Mucosa of descending colon (tissue), 3 donors: ENCODE measurements around the gene GLI1. TPM values are rescaled to one million over a fixed set of nuclear protein-coding genes. Genes with fewer than 3 reads are reported as not detected.

Experiments
- ATAC-seq: fragments of 200-7000 bp; cut with Tn5 transposase; one replicate; pipeline ENCODE4 v1.9.1; 2020; ENCODE audit warnings: mild to moderate bottlenecking, moderate library complexity
- DNase-seq, 3 donors: peaks; one replicate each; pipeline ENCODE4 v3.0.0-alpha.2; 2020
- H3K36me3 ChIP-seq: fragments of 200-600 bp; one replicate; pipeline ENCODE4 v1.8.0; 2021; ENCODE audit warnings: low read depth, mild to moderate bottlenecking
- H3K4me1 ChIP-seq: fragments of 200-600 bp; one replicate; pipeline ENCODE4 v1.8.0; 2021; ENCODE audit warnings: low read depth, mild to moderate bottlenecking
- H3K4me3 ChIP-seq: fragments of 200-600 bp; one replicate; pipeline ENCODE4 v1.8.0; 2021; ENCODE audit warnings: mild to moderate bottlenecking
- H3K9me3 ChIP-seq: fragments of 200-600 bp; one replicate; pipeline ENCODE4 v1.8.0; 2021; ENCODE audit warnings: mild to moderate bottlenecking
- CTCF ChIP-seq: fragments of 200-600 bp; IDR thresholded peaks from one replicate; pipeline ENCODE4 v1.8.0; 2022; ENCODE audit warnings: antibody characterized with exemption, mild to moderate bottlenecking
- intact Hi-C, 2 donors: fragments of 100-400 bp; cut with DNase I in 1 of 2; cut with micrococcal nuclease in 1 of 2; formaldehyde crosslinking; loops; one replicate each; pipeline versions ENCODE4 v1.11.0 to v1.11.1; 2022; cut with DNase I, micrococcal nuclease
- total RNA-seq, 3 donors: library from RNA; stranded (reverse); fragmentation: NEBNext Ultra II Directional in 2 of 3; extraction: Animal tissue kit (Norgen Biotek cat#: 25700) in 2 of 3; gene quantifications; one replicate each; pipeline versions ENCODE4 v1.2.1 to v1.2.4, GENCODE V29; 2021 to 2023
- donor health status: DM: no; HTN: no; CAD: no; lungs with moderate emphysema.
- donor health status: DM: no; HTN: no; CAD: no.
- donor health status: DM: no; HTN: yes; CAD: no.

The GLI1 gene
- total RNA-seq, 3 donors from 2014 or later: 0.46 to 2.0 (median 1.9) TPM

- no peak for ATAC-seq
- Histone ChIP-seq H3K9me3 (no peaks in the 10 kb centered on the region), H3K4me1 (peaks cover 11% of the 10 kb centered on the region), H3K4me3 (no peak overlapping the region), H3K36me3 (no peaks in the 10 kb centered on the region)
- intact Hi-C loops: no loop called here
- DNase-seq: no peak
- TF ChIP-seq CTCF: no peak
These were observed 9.9 kb downstream of the GLI1 start for GRCh38 chr12:57469296-57470164.

- peaks cover 15% of the 10 kb centered on the region for H3K4me1 ChIP-seq
- ATAC-seq (no peak), DNase-seq (no peak)
- no peak overlapping the region for H3K4me3 ChIP-seq
- H3K36me3 ChIP-seq: no peaks in the 10 kb centered on the region
- H3K9me3 ChIP-seq: no peaks in the 10 kb centered on the region
- TF ChIP-seq CTCF: no peak
- intact Hi-C loops: no loop called here
These were observed 10.8 kb downstream of the GLI1 start for GRCh38 chr12:57470286-57470969.

- DNase-seq (peak in 2 of 3 donors; percentile 58 to 64), ATAC-seq (peak; percentile 60)
- H3K4me1 ChIP-seq: peaks cover 20% of the 10 kb centered on the region
- TF ChIP-seq CTCF: no peak
- H3K9me3 ChIP-seq: no peaks in the 10 kb centered on the region
- no peak overlapping the region for H3K4me3 ChIP-seq
- intact Hi-C loops: no loop called here
- no peaks in the 10 kb centered on the region for H3K36me3 ChIP-seq
These were observed 11.5 kb downstream of the GLI1 start for GRCh38 chr12:57470970-57471656.

GRCh38 chr12:57471661-57472060 lies 12.1 kb downstream of the GLI1 start:
- intact Hi-C loops: no loop called here
- H3K9me3 ChIP-seq: no peaks in the 10 kb centered on the region
- H3K4me1 ChIP-seq: peaks cover 23% of the 10 kb centered on the region
- H3K36me3 ChIP-seq: no peaks in the 10 kb centered on the region
- ATAC-seq (no peak), DNase-seq (no peak)
- no peak for TF ChIP-seq CTCF
- no peak overlapping the region for H3K4me3 ChIP-seq

GRCh38 chr12:57472391-57472790 lies 12.8 kb downstream of the GLI1 start:
- H3K4me1 ChIP-seq: peaks cover 23% of the 10 kb centered on the region
- intact Hi-C loops: no loop called here
- no peaks in the 10 kb centered on the region for H3K36me3 ChIP-seq
- ATAC-seq (no peak), DNase-seq (no peak)
- no peaks in the 10 kb centered on the region for H3K9me3 ChIP-seq
- H3K4me3 ChIP-seq: no peak overlapping the region
- no peak for TF ChIP-seq CTCF
